Ascending aorta (tissue), 2 donors: Measurements from ENCODE around the gene PLIN3. TPM values are rescaled to one million over a fixed set of nuclear protein-coding genes. Genes with fewer than 3 reads are reported as not detected.

ENCODE experiments used
- DNase-seq, 2 donors: peaks; one replicate each; pipeline ENCODE4 v3.0.0-alpha.2; 2019; ENCODE audit warnings: low spot score in 2 of 2
- H3K27ac ChIP-seq, 2 donors: fragments of 200-600 bp; sonication (generic); one replicate each; pipeline ENCODE4 v1.5.1; 2016 to 2017; ENCODE audit warnings: mild to moderate bottlenecking in 1 of 2
- H3K27me3 ChIP-seq: fragments of 200-600 bp; sonication (generic); one replicate; pipeline ENCODE4 v1.5.1; 2017
- H3K36me3 ChIP-seq, 2 donors: fragments of 200-600 bp; sonication (generic); one replicate each; pipeline ENCODE4 v1.5.1; 2016
- H3K4me1 ChIP-seq, 2 donors: fragments of 200-600 bp; sonication (generic); one replicate each; pipeline ENCODE4 v1.5.1; 2016 to 2017; ENCODE audit warnings: mild to moderate bottlenecking in 1 of 2
- H3K4me3 ChIP-seq, 2 donors: fragments of 200-600 bp; sonication (generic); one replicate each; pipeline ENCODE4 v1.5.1; 2016 to 2017; ENCODE audit warnings: mild to moderate bottlenecking in 1 of 2
- H3K9me3 ChIP-seq, 2 donors: fragments of 200-600 bp; sonication (generic); one replicate each; pipeline ENCODE4 v1.5.1; 2016
- intact Hi-C: fragments of 100-400 bp; cut with DNase I; formaldehyde crosslinking; loops from one replicate; pipeline ENCODE4 v1.15.1; 2023
- total RNA-seq: library from RNA; depleted of rRNA; stranded (reverse); fragments of >200 nt; gene quantifications from one replicate; pipeline ENCODE4 v1.1.0, GENCODE V29; 2016
- TF ChIP-seq, protein P1 (sequence below), 3 experiments: fragments of 200-600 bp in 2 of 3; fragments of 450-650 bp in 1 of 3; sonication (generic) in 2 of 3; IDR thresholded peaks; one replicate each; pipeline ENCODE4 v1.5.1; 2016 to 2019; ENCODE audit warnings: antibody characterized with exemption in 3 of 3, mild to moderate bottlenecking in 1 of 3, moderate library complexity in 1 of 3

Gene PLIN3
- total RNA-seq, 1 donor from 2014 or later: 84.3 TPM

DNA sequence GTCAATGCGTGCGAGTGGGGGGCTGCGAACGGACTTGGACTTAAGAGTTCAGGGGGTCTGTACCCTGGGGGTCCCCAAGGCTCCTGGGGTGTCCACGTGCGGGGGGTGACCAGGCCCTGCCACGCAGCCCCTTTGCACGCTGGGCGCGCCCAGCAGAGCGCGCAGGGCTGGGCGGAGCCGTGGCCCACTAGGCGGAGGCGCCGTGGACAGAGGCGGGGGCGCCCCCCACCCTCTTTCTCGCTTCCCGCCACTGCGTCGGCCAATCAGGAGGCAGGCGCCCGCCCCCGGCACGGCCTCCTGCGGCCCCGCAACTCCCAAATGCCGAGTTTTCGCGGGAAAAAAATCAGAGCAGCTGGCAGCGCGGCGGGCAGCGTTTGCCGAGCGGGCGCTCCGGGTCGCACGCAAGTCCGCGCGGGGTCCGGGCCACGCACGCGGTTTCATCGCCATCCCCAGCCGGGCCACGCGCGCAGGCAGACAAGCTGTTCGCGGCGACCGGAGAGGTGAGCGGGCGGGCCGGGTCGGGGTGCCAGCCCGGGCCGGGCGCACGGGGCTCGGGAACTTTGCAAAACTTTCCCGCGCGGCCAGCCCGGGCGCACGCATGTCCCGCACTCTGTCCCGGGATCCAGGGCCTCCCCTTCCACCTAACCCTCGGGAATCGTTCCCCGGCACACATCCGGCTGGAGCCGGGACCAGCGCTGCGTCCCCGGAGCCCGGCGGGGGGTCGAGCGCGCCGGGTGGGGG lies 41.9 kb upstream of the PLIN3 start, which contains the start of gene UHRF1:
UHRF1 (plus strand) TSS at position 346 of the 741 bp plus-strand sequence. CDS start 1,385 bp downstream, outside the sequence.
- Histone ChIP-seq H3K27me3 (no peaks in the 10 kb centered on the region), H3K9me3 (no peaks in the 10 kb centered on the region), H3K27ac (no peak within 1 kb of the TSS), H3K4me3 (peak within 1 kb of the TSS; percentile 76 to 77), H3K4me1 (peaks cover 18 to 22% of the 10 kb centered on the region in 2 donors), H3K36me3 (no peaks in the 10 kb centered on the region)
- intact Hi-C loops: no loop called here
- DNase-seq: no peak
- TF ChIP-seq, protein P1, sequence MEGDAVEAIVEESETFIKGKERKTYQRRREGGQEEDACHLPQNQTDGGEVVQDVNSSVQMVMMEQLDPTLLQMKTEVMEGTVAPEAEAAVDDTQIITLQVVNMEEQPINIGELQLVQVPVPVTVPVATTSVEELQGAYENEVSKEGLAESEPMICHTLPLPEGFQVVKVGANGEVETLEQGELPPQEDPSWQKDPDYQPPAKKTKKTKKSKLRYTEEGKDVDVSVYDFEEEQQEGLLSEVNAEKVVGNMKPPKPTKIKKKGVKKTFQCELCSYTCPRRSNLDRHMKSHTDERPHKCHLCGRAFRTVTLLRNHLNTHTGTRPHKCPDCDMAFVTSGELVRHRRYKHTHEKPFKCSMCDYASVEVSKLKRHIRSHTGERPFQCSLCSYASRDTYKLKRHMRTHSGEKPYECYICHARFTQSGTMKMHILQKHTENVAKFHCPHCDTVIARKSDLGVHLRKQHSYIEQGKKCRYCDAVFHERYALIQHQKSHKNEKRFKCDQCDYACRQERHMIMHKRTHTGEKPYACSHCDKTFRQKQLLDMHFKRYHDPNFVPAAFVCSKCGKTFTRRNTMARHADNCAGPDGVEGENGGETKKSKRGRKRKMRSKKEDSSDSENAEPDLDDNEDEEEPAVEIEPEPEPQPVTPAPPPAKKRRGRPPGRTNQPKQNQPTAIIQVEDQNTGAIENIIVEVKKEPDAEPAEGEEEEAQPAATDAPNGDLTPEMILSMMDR (IDR thresholded peaks at IDR 0.05): no peak

- Histone ChIP-seq H3K9me3 (no peaks in the 10 kb centered on the region), H3K27me3 (no peaks in the 10 kb centered on the region), H3K27ac (no peak overlapping the region), H3K36me3 (no peaks in the 10 kb centered on the region), H3K4me1 (peaks cover 18 to 22% of the 10 kb centered on the region in 2 donors), H3K4me3 (peak overlapping the region; percentile 76 to 77)
- TF ChIP-seq, protein P1 (IDR thresholded peaks at IDR 0.05): no peak
- intact Hi-C loops: no loop called here
- no peak for DNase-seq
Measured at GRCh38 chr19:4908781-4909155, 41.3 kb upstream of the PLIN3 start.

GRCh38 chr19:4908360-4908759 lies 40.9 kb upstream of the PLIN3 start:
- TF ChIP-seq, protein P1 (IDR thresholded peaks at IDR 0.05): no peak
- H3K9me3 ChIP-seq: no peaks in the 10 kb centered on the region
- intact Hi-C loops: no loop called here

GRCh38 chr19:4906963-4907362 lies 39.5 kb upstream of the PLIN3 start:
- Histone ChIP-seq H3K27me3 (no peaks in the 10 kb centered on the region), H3K27ac (no peak overlapping the region), H3K9me3 (no peaks in the 10 kb centered on the region), H3K36me3 (no peaks in the 10 kb centered on the region), H3K4me1 (peaks cover 18 to 22% of the 10 kb centered on the region in 2 donors), H3K4me3 (no peak overlapping the region)
- TF ChIP-seq, protein P1 (IDR thresholded peaks at IDR 0.05): no peak
- DNase-seq: no peak
- intact Hi-C loops: no loop called here

More at GRCh38 chr19:4908360-4908759, 40.9 kb upstream of the PLIN3 start:
- no peaks in the 10 kb centered on the region for H3K27me3 ChIP-seq
- no peaks in the 10 kb centered on the region for H3K36me3 ChIP-seq
- DNase-seq: no peak
- H3K4me3 ChIP-seq: no peak overlapping the region
- peaks cover 18 to 22% of the 10 kb centered on the region in 2 donors for H3K4me1 ChIP-seq
- H3K27ac ChIP-seq: no peak overlapping the region

DNA sequence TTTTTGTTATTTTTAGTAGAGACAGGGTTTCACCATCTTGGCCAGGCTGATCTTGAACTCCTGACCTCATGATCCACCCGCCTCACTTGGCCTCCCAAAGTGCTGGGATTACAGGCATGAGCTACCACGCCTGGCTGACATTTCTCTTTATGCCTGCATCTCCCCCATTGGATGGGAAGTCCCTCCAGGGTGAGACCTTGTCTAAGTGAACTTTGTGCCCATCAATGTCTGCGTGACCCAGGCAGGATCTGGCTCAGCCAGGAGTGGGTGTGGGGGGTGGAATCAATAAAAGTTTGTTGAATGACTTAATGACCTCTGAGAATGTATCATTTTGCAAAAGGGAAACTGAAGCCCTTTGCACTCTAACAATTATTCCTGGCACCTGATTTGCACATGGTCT lies 37.0 kb upstream of the PLIN3 start:
- TF ChIP-seq, protein P1 (IDR thresholded peaks at IDR 0.05): no peak
- intact Hi-C loops: no loop called here
- Histone ChIP-seq H3K27ac (no peak overlapping the region), H3K4me3 (no peak overlapping the region), H3K27me3 (no peaks in the 10 kb centered on the region), H3K9me3 (no peaks in the 10 kb centered on the region), H3K36me3 (no peaks in the 10 kb centered on the region), H3K4me1 (peaks cover 5% of the 10 kb centered on the region in 2 donors)
- DNase-seq: no peak
